HCT116 (cell line): ENCODE measurements around the gene DSTYK.

Source experiments
- CBX3 ChIP-seq: IDR thresholded peaks from 2 replicates; pipeline ENCODE4 v1.6.1; 2012; ENCODE audit warnings: low read depth
- CEBPB ChIP-seq: IDR thresholded peaks from 2 replicates; pipeline ENCODE4 v1.6.1; 2012; ENCODE audit warnings: low read depth
- EZH2 ChIP-seq: fragments of 200-600 bp; sonication (generic); IDR thresholded peaks from 2 replicates; pipeline ENCODE4 v1.6.1; 2017; ENCODE audit warnings: antibody characterized with exemption, mixed run types
- EZH2phosphoT487 ChIP-seq: fragments of 200-600 bp; IDR thresholded peaks from 2 replicates; pipeline ENCODE4 v1.6.1; 2018; ENCODE audit warnings: antibody characterized with exemption, borderline replicate concordance
- JUND ChIP-seq: IDR thresholded peaks from 2 replicates; pipeline ENCODE4 v1.6.1; 2012
- POLR2A ChIP-seq: IDR thresholded peaks from 2 replicates; pipeline ENCODE4 v1.7.0; 2011; ENCODE audit warnings: borderline replicate concordance; ENCODE audit not compliant: insufficient read depth, insufficient read length; ENCODE audit errors: extremely low read depth
- POLR2AphosphoS5 ChIP-seq: IDR thresholded peaks from 2 replicates; pipeline ENCODE4 v1.6.1; 2011; ENCODE audit warnings: mild to moderate bottlenecking, low read depth, low read length, moderate library complexity
- RAD21 ChIP-seq: IDR thresholded peaks from 2 replicates; pipeline ENCODE4 v1.6.1; 2012; ENCODE audit warnings: low read depth, mild to moderate bottlenecking
- SP1 ChIP-seq: IDR thresholded peaks from 2 replicates; pipeline ENCODE4 v1.6.1; 2012; ENCODE audit warnings: low read depth
- ZBTB33 ChIP-seq: IDR thresholded peaks from 2 replicates; pipeline ENCODE4 v1.6.1; 2011; ENCODE audit warnings: mild to moderate bottlenecking, low read length, moderate library complexity; ENCODE audit not compliant: insufficient replicate concordance; ENCODE audit errors: extremely low read depth
- TF ChIP-seq, protein P1 (sequence below), 3 experiments: fragments of 200-600 bp in 1 of 3; sonication (generic) in 1 of 3; IDR thresholded peaks in 2 of 3; conservative IDR thresholded peaks in 1 of 3; 2 replicates each; pipeline ENCODE4 v1.5.1; 2012 to 2017; ENCODE audit warnings: low read depth in 2 of 3, low read length in 2 of 3, antibody characterized with exemption in 1 of 3, borderline replicate concordance in 1 of 3, control low read depth in 1 of 3, mild to moderate bottlenecking in 1 of 3, mixed read lengths in 1 of 3, mixed run types in 1 of 3, moderate library complexity in 1 of 3; ENCODE audit not compliant: insufficient read depth in 1 of 3
- TF ChIP-seq, protein P2 (sequence below): IDR thresholded peaks from 2 replicates; pipeline ENCODE4 v1.6.1; 2012; ENCODE audit warnings: low read depth

DNA sequence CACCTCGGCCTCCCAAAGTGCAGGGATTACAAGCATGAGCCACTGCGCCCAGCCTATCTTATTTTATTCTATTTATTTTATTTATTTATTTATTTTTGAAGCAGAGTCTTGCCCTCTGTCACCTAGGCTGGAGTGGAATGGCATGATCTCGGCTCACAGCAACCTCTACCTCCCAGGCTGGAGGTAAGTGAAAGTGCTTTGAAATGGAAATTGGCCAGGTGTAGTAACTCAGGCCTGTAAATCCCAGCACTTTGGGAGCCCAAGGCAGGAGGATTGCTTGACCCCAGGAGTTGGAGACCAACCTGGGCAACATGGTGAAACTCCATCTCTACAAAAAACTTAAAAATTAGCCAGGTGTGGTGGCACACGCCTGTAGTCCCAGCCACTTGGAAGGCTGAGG, 5.1 kb upstream of the DSTYK start:
- TF ChIP-seq, protein P1, sequence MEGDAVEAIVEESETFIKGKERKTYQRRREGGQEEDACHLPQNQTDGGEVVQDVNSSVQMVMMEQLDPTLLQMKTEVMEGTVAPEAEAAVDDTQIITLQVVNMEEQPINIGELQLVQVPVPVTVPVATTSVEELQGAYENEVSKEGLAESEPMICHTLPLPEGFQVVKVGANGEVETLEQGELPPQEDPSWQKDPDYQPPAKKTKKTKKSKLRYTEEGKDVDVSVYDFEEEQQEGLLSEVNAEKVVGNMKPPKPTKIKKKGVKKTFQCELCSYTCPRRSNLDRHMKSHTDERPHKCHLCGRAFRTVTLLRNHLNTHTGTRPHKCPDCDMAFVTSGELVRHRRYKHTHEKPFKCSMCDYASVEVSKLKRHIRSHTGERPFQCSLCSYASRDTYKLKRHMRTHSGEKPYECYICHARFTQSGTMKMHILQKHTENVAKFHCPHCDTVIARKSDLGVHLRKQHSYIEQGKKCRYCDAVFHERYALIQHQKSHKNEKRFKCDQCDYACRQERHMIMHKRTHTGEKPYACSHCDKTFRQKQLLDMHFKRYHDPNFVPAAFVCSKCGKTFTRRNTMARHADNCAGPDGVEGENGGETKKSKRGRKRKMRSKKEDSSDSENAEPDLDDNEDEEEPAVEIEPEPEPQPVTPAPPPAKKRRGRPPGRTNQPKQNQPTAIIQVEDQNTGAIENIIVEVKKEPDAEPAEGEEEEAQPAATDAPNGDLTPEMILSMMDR (IDR thresholded peaks at IDR 0.05 in 2 of 3, conservative IDR thresholded peaks at IDR 0.05 in 1 of 3; ENCODE audit: borderline replicate concordance in 1 of 3, insufficient read depth in 1 of 3, low read depth in 2 of 3, low read length in 2 of 3): no peak
- TF ChIP-seq POLR2A (no peak), RAD21 (no peak), CEBPB (no peak), SP1 (no peak), POLR2AphosphoS5 (no peak), EZH2 (no peak), JUND (no peak), ZBTB33 (no peak), CBX3 (no peak), EZH2phosphoT487 (no peak)
- TF ChIP-seq, protein P2, sequence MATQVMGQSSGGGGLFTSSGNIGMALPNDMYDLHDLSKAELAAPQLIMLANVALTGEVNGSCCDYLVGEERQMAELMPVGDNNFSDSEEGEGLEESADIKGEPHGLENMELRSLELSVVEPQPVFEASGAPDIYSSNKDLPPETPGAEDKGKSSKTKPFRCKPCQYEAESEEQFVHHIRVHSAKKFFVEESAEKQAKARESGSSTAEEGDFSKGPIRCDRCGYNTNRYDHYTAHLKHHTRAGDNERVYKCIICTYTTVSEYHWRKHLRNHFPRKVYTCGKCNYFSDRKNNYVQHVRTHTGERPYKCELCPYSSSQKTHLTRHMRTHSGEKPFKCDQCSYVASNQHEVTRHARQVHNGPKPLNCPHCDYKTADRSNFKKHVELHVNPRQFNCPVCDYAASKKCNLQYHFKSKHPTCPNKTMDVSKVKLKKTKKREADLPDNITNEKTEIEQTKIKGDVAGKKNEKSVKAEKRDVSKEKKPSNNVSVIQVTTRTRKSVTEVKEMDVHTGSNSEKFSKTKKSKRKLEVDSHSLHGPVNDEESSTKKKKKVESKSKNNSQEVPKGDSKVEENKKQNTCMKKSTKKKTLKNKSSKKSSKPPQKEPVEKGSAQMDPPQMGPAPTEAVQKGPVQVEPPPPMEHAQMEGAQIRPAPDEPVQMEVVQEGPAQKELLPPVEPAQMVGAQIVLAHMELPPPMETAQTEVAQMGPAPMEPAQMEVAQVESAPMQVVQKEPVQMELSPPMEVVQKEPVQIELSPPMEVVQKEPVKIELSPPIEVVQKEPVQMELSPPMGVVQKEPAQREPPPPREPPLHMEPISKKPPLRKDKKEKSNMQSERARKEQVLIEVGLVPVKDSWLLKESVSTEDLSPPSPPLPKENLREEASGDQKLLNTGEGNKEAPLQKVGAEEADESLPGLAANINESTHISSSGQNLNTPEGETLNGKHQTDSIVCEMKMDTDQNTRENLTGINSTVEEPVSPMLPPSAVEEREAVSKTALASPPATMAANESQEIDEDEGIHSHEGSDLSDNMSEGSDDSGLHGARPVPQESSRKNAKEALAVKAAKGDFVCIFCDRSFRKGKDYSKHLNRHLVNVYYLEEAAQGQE: no peak
